HEK293T (cell line): ENCODE data around the gene PITPNC1.

ENCODE experiments used
- CTBP1 ChIP-seq: fragments of 450-650 bp; IDR thresholded peaks from 2 replicates; pipeline ENCODE4 v1.6.1; 2016; ENCODE audit warnings: borderline replicate concordance
- FOXA1 ChIP-seq: fragments of 450-650 bp; IDR thresholded peaks from 2 replicates; pipeline ENCODE4 v1.6.1; 2016; ENCODE audit warnings: mild to moderate bottlenecking
- FOXK2 ChIP-seq: fragments of 450-650 bp; IDR thresholded peaks from 2 replicates; pipeline ENCODE4 v1.6.1; 2016; ENCODE audit warnings: mild to moderate bottlenecking
- FOXM1 ChIP-seq: fragments of 450-650 bp; IDR thresholded peaks from 2 replicates; pipeline ENCODE4 v1.6.1; 2017; ENCODE audit warnings: mild to moderate bottlenecking, borderline replicate concordance
- HDGF ChIP-seq: fragments of 450-650 bp; IDR thresholded peaks from 2 replicates; pipeline ENCODE4 v1.6.1; 2017; ENCODE audit warnings: antibody characterized with exemption, borderline replicate concordance
- NFRKB ChIP-seq: fragments of 450-650 bp; IDR thresholded peaks from 2 replicates; pipeline ENCODE4 v1.6.1; 2016; ENCODE audit warnings: mild to moderate bottlenecking, moderate library complexity
- SP1 ChIP-seq: fragments of 450-650 bp; IDR thresholded peaks from 2 replicates; pipeline ENCODE4 v1.6.1; 2017
- TF ChIP-seq, protein P1 (sequence below): fragments of 450-650 bp; IDR thresholded peaks from 2 replicates; pipeline ENCODE4 v1.6.1; 2016

DNA sequence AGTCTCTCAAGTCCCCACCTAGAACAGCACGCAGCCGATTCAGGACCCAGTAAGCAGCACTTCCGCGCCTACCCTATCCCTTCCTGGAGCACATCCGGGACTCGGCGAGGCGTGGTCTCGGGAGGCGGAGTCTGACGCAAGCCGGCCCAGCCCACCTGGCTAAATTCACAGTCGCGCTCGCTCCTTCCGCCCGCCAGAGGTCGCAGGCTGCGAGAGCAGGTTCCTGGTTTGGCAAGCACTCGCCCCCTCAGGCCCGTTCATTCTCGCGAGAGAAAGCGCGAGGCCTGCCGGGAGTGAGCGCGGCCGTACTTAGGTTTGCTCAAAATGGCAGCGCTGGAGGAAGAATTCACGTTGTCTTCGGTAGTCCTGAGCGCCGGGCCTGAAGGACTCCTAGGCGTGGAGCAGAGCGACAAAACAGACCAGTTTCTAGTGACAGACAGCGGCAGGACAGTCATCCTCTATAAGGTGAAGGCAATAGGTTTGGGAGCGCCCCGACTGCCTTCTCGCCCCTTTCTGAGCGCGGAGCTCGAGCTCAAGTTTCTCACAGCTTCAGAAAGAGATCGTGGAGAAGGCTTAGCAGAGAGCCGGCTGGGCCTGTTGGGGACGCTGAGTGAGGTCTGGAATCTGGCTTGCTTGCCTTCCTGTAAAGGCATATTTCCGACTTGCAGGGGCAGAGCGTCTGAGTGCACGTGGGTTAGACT lies 340.7 kb downstream of the PITPNC1 start, which contains the start of gene NOL11:
- TF ChIP-seq SP1 (peak; percentile 54; the same call in 1 of the 2 replicates), FOXM1 (no peak), FOXA1 (no peak), CTBP1 (no peak), FOXK2 (no peak), HDGF (no peak; the same call in 1 of the 2 replicates), NFRKB (0 out of 2 replicates have a peak, but pooled peaks have one; percentile 60)
- TF ChIP-seq, protein P1, sequence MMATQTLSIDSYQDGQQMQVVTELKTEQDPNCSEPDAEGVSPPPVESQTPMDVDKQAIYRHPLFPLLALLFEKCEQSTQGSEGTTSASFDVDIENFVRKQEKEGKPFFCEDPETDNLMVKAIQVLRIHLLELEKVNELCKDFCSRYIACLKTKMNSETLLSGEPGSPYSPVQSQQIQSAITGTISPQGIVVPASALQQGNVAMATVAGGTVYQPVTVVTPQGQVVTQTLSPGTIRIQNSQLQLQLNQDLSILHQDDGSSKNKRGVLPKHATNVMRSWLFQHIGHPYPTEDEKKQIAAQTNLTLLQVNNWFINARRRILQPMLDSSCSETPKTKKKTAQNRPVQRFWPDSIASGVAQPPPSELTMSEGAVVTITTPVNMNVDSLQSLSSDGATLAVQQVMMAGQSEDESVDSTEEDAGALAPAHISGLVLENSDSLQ: no peak
